ENCODE measurements around the gene MDM2. TPM values are rescaled to one million over a fixed set of nuclear protein-coding genes. Genes with fewer than 3 reads are reported as not detected.
"Not testable (repeated sequence)": the region's sequence is repeated elsewhere in the genome, so short reads cannot be mapped to it uniquely, and the experiment has no call there.

Gene MDM2
- total RNA-seq, 3 donors from 2014 or later = 69.4 to 73.3 (median 71.8) TPM

DNA sequence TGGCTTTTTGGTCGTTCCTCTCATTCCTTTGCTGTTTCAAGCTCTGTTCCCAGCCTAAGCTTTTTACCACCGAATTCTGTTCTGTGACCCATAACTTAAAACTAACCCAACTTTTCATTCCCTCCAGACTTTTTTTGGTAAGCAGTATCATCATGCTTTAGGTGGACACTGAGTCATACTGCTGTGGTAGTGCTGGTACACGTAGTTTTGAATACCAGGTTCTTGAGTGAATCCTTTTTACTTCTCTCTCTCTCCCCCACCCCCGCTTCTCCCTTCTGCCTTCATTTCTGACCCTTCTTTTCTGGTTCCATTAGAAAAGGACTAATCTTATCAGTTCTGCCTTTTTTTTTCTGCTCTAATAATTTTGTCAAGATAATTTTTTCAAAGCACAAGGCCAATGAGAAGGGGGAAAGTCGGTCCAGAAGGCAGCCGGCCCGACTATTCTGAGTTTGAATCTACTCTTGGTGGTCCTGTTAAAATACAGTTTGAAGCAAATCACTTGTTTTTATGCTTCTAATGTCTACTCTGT, 2.3 kb upstream of the MDM2 start:
- Histone ChIP-seq H3K27me3 (no peaks in the 10 kb centered on the region), H3K4me1 (no peaks in the 10 kb centered on the region), H3K4me3 (no peak overlapping the region), H3K27ac (no peak overlapping the region), H3K9me3 (no peaks in the 10 kb centered on the region), H3K36me3 (no peaks in the 10 kb centered on the region)
- intact Hi-C loops (cut with DNase I; ENCODE audit: low total_unique reads) = no loop called here
- DNase-seq (ENCODE audit: low spot score in 2 of 2) = no peak
- no peak for TF ChIP-seq POLR2AphosphoS5 (IDR thresholded peaks at IDR 0.05)
- TF ChIP-seq, protein P1, sequence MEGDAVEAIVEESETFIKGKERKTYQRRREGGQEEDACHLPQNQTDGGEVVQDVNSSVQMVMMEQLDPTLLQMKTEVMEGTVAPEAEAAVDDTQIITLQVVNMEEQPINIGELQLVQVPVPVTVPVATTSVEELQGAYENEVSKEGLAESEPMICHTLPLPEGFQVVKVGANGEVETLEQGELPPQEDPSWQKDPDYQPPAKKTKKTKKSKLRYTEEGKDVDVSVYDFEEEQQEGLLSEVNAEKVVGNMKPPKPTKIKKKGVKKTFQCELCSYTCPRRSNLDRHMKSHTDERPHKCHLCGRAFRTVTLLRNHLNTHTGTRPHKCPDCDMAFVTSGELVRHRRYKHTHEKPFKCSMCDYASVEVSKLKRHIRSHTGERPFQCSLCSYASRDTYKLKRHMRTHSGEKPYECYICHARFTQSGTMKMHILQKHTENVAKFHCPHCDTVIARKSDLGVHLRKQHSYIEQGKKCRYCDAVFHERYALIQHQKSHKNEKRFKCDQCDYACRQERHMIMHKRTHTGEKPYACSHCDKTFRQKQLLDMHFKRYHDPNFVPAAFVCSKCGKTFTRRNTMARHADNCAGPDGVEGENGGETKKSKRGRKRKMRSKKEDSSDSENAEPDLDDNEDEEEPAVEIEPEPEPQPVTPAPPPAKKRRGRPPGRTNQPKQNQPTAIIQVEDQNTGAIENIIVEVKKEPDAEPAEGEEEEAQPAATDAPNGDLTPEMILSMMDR (IDR thresholded peaks at IDR 0.05) = no peak
- TF ChIP-seq POLR2A (IDR thresholded peaks at IDR 0.05) = no peak

DNA sequence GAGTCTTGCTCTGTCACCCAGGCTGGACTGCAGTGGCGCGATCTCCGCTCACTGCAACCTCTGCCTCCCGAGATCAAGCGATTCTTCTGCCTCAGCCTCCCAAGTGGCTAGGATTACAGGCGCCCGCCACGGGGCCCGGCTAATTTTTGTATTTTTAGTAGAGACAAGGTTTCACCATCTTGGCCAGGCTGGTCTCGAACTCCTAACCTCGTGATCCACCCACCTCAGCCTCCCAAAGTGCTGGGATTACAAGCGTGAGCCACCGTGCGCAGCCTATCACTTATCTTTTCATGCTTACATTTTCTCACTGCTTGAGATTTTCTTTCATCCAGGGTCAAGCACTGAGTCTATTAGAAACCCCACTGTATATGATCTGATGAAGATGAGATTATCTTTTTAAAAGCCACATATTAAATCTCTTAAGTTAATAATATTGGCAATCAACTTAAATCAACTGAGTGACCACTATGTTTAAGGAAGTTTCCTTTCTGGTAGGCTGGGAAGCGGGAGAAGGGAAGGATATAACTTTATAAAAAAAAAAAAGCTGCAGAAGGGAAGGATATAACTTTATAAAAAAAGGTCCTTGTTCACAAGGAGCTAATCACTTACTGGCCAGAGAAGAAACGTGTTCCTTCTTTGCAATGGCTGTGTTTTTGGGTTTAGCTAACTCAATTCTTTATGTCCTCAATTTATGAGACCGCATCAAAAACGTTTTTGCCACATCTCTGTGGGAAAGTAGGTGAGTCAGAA, 1.3 kb upstream of the MDM2 start:
- peak overlapping the region; percentile 99 for H3K27ac ChIP-seq
- no peaks in the 10 kb centered on the region for H3K9me3 ChIP-seq
- TF ChIP-seq POLR2AphosphoS5 (IDR thresholded peaks at IDR 0.05) (no peak), POLR2A (IDR thresholded peaks at IDR 0.05) (no peak)
- TF ChIP-seq, protein P1 (IDR thresholded peaks at IDR 0.05) = no peak
- no peaks in the 10 kb centered on the region for H3K4me1 ChIP-seq
- H3K36me3 ChIP-seq = no peaks in the 10 kb centered on the region
- no peak for DNase-seq (ENCODE audit: low spot score in 2 of 2)
- intact Hi-C loops (cut with DNase I; ENCODE audit: low total_unique reads) = no loop called here
- no peaks in the 10 kb centered on the region for H3K27me3 ChIP-seq
- peak overlapping the region in 2 of 3 donors; percentile 86 to 94 for H3K4me3 ChIP-seq

DNA sequence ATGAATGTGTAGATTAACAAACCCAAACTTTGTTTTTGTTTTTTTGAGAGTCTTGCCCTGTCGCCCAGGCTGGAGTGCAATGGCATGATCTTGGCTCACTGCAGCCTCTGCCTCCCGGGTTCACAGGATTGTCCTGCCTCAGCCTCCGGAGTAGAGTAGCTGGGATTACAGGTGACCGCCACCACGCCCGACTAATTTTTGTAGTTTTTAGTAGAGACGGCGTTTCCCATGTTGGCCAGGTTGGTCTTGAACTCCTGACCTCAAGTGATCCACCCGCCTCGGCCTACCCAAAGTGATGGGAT, 752 bp upstream of the MDM2 start:
- H3K9me3 ChIP-seq; H3K36me3 ChIP-seq; DNase-seq (ENCODE audit: low spot score in 2 of 2); H3K4me1 ChIP-seq; intact Hi-C loops (cut with DNase I; ENCODE audit: low total_unique reads); H3K27me3 ChIP-seq: not testable (repeated sequence)
- Histone ChIP-seq H3K27ac (peak overlapping the region; percentile 99), H3K4me3 (peak overlapping the region; percentile 86 to 94 (median 91))

DNA sequence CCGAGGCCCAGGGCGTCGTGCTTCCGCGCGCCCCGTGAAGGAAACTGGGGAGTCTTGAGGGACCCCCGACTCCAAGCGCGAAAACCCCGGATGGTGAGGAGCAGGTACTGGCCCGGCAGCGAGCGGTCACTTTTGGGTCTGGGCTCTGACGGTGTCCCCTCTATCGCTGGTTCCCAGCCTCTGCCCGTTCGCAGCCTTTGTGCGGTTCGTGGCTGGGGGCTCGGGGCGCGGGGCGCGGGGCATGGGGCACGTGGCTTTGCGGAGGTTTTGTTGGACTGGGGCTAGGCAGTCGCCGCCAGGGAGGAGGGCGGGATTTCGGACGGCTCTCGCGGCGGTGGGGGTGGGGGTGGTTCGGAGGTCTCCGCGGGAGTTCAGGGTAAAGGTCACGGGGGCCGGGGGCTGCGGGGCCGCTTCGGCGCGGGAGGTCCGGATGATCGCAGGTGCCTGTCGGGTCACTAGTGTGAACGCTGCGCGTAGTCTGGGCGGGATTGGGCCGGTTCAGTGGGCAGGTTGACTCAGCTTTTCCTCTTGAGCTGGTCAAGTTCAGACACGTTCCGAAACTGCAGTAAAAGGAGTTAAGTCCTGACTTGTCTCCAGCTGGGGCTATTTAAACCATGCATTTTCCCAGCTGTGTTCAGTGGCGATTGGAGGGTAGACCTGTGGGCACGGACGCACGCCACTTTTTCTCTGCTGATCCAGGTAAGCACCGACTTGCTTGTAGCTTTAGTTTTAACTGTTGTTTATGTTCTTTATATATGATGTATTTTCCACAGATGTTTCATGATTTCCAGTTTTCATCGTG, 612 bp downstream of the MDM2 start:
- TF ChIP-seq, protein P1 (IDR thresholded peaks at IDR 0.05) = no peak
- TF ChIP-seq POLR2AphosphoS5 (IDR thresholded peaks at IDR 0.05) (peak; percentile 43 to 71 (median 50)), POLR2A (IDR thresholded peaks at IDR 0.05) (peak; percentile 54)
- DNase-seq (ENCODE audit: low spot score in 2 of 2) = peak; percentile 71 to 87
- Histone ChIP-seq H3K36me3 (no peaks in the 10 kb centered on the region), H3K9me3 (no peaks in the 10 kb centered on the region), H3K27me3 (no peaks in the 10 kb centered on the region), H3K27ac (peak overlapping the region; percentile 99), H3K4me1 (no peaks in the 10 kb centered on the region), H3K4me3 (peak overlapping the region; percentile 86 to 94 (median 91))
- intact Hi-C loops (cut with DNase I; ENCODE audit: low total_unique reads) = no loop called here

DNA sequence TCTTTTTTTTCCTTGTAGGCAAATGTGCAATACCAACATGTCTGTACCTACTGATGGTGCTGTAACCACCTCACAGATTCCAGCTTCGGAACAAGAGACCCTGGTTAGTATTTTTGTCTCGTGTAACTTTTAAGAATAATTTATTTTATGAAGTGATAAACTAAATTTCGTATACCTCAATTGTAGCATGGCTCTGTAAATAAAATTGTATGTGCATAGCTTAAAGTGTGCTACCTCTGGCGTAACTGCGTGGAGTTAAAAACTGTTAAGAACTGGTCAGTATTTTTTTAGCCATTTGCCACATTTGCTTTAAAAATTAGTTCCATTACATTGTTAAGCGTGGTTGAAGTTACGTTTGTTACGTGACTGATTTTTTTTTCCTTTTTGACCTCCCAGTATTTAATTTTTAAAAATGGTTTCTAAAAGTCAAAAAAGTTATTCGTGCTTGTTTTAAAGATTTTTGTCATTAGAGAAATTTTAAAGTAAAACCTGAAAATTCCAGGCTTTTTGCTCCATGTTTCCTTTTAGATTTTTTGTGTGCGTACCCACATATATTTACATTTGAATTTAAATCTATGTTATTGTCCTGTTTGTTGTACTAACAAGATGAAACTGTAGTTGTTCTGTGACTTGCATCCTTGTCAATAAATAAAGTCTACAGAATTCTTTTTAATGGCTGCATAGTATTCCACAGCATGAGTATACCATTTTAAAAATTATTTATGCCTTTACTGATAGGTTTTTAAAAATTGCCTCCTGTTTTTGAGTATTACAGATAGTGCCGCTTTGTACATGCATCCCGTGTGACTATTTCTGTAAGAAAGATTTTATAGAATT, 1.4 kb downstream of the MDM2 start:
- no peaks in the 10 kb centered on the region for H3K27me3 ChIP-seq
- TF ChIP-seq, protein P1 (IDR thresholded peaks at IDR 0.05) = no peak
- no peak for TF ChIP-seq POLR2AphosphoS5 (IDR thresholded peaks at IDR 0.05)
- TF ChIP-seq POLR2A (IDR thresholded peaks at IDR 0.05) = no peak
- H3K36me3 ChIP-seq = no peaks in the 10 kb centered on the region
- intact Hi-C loops (cut with DNase I; ENCODE audit: low total_unique reads) = no loop called here
- peak overlapping the region; percentile 86 to 94 (median 91) for H3K4me3 ChIP-seq
- peak overlapping the region; percentile 22 to 99 for H3K27ac ChIP-seq
- H3K9me3 ChIP-seq = no peaks in the 10 kb centered on the region
- H3K4me1 ChIP-seq = peaks cover 0 to 5% of the 10 kb centered on the region in 2 donors
- DNase-seq (ENCODE audit: low spot score in 2 of 2) = no peak

DNA sequence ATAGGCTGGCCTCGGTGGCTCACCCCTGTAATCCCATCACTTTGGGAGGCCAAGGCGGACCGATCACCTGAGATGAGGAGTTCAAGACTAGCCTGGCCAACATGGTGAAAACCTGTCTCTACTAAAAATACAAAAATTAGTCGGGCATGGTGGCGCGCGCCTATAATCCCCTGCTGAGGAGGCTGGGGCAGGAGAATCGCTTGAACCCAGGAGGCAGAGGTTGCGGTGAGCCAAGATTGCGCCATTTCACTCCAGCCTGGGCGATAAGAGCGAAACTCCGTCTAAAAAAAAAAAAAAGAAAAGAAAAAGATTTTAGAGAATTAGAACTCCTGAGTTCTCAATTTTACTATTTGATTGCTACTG, 2.0 kb downstream of the MDM2 start:
- H3K9me3 ChIP-seq; H3K27me3 ChIP-seq; H3K36me3 ChIP-seq; DNase-seq (ENCODE audit: low spot score in 2 of 2); H3K4me1 ChIP-seq; intact Hi-C loops (cut with DNase I; ENCODE audit: low total_unique reads): not testable (repeated sequence)
- Histone ChIP-seq H3K27ac (peak overlapping the region in 1 of 2 donors; percentile 99), H3K4me3 (peak overlapping the region in 1 of 3 donors; percentile 94)

DNA sequence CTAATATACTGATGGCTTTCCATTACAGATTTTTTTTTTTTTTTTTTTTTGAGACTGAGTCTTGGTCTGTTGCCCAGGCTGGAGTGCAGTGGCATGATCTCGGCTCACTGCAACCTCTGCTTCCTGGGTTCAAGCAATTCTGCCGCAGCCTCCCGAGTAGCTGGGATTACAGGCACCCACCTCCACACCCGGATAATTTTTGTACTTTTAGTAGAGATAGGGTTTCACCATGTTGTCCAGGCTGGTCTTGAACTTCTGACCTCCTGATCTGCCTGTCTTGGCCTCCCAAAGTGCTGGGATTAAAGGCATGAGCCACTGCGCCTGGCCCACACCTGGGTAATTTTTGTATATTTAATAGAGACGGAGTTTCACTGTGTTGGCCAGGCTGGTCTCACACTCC, 3.6 kb downstream of the MDM2 start:
- H3K36me3 ChIP-seq, H3K4me1 ChIP-seq, H3K27ac ChIP-seq: not testable (repeated sequence)

More for the DNA sequence above, 3.6 kb downstream of the MDM2 start:
- DNase-seq (ENCODE audit: low spot score in 2 of 2); intact Hi-C loops (cut with DNase I; ENCODE audit: low total_unique reads); H3K27me3 ChIP-seq; H3K4me3 ChIP-seq; H3K9me3 ChIP-seq: not testable (repeated sequence)

Data from breast epithelium (tissue), 4 donors.